UCSD-AML1 (cell line): ENCODE measurements around the gene ZNF444.
A peak's percentile ranks its signal among the peaks of the same experiment; 100 is the strongest.

Experiments used
- DNase-seq: peaks from one replicate; lab custom pipeline; 2025; ENCODE audit not compliant: unreplicated experiment; lab: John Stamatoyannopoulos, UW

ZNF444 gene

DNA sequence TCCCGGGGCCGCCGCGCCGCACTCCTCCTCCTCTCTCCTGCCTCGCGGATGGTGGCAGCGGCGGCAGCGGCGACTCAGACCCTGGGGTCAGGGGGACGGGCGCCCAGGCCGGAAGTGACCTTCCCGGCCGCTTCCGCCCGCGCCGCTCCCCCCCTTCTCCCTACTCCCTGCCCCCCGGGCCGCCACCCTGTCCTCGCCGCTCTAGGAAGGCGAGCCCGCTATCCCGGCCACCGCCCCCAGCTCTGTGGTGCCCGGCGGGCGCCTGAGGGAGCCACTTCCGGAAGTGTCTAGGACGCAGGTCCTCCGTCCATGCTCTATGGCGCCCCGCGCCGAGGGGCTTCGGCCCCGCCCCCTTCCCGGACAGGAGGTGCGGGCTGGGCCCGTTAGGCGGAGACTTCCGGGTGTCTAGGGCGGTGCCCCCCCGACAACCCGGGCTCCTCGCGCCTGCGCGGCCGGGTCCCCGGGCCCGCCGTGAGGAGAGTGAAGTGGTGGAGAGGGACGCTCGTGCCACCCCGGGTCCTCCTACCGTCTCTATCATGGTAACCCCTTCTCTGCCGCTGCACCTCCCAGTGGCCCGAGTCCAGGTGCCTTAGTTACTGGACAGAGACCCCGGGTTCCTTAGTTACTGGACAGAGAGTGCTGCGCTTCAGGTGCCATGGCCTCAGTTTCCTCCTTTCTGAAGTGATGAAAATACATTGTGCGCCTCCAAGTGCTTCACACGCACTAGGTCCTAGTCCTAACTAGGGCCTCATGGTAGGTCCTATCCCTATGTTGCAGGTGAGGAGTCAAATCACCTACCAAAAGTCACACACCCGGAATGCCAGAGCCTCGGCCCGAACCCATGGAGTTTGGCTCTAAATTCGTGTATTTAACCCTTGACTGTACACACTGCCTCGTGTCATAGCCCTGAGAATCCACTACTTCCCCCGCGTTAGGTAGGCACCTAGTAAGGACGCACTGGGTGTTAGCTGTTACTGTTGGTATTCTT is 19.6 kb upstream of the ZNF444 start, which contains the start of gene ZNF787:
ZNF787 (minus strand) TSS at position 116 of the 988 bp plus-strand sequence. CDS start 18,078 bp downstream, outside the sequence.
- DNase-seq = peak; percentile 99

DNA sequence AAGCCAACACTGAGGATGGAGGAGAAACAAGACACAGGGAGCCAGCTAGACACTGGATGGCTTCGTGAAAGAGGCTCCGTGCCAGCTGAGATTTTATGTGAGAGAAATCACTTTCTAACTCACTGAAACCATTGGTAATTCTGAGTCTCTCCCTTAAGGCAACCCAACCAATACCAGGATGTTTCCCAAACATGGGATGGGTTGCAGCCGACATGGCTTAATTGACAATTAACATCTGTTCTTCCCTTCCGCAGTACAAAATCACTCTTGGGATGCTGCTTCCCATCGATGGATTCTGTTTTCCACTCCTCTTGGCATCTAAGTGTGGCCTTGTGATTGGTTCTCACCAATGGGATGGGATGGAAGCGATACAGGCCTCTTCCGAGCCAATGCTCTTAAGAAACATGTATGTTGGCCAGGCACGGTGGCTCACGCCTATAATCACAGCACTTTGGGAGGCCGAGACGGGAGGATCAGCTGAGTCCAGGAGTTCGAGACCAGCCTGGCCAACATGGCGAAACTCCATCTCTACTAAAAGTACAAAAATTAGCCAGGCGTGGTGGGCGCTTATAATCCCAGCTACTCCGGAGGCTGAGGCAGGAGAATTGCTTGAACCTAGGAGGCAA is 17.7 kb upstream of the ZNF444 start:
- DNase-seq = no peak

DNA sequence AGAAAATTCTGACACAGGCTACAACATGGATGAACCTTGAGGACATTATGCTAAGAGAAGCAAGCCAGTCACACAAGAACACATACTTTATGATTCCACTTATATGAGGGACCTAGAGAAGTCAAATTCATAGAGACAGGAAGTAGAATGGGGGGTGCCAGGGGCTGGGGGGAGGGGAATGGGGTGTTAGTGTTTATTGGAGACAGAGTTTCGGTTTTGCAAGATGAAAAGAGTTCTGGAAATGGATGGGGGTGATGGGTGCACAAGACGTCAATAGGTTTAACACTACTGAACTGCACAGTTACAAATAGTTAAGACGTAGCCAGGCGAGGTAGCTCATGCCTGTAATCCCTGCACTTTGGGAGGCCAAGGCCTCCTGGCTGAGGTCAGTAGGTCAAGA is 16.5 kb upstream of the ZNF444 start:
- no peak for DNase-seq

DNA sequence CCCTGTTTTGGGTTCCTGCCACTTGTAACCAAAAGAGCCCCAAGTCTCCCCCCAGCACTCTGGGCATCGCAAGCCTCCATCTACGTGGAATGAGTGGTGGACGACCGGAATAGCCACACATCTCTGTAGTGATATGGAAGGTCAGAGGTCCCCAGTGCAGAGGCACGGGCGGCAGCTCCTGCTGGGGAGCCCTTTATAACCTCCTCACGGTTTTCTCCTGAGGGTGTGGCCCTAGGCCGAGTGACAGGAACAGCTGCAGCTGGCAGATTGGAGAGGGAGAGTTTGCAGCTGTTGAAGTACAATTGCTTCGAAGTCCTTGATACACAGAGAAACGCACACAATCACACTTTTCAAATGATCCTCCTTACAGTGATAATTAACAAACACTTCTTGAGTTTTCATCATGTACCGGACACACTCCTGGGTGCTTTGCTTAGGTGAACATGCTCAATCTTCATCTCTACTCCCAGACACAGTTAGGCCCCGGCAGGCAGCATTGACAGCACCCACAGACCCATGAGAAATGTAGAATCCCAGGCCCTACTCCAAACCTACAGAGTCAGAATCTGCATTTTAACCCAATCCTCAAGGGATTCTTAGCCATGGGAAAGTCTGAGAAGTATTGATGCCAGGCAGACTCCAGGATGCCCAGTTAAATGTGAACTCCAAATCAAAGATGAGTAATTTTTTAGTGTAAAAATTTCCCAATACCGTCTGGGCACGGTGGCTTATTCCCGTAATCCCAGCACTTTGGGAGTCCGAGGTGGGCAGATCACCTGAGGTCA is 15.1 kb upstream of the ZNF444 start:
- no peak for DNase-seq

DNA sequence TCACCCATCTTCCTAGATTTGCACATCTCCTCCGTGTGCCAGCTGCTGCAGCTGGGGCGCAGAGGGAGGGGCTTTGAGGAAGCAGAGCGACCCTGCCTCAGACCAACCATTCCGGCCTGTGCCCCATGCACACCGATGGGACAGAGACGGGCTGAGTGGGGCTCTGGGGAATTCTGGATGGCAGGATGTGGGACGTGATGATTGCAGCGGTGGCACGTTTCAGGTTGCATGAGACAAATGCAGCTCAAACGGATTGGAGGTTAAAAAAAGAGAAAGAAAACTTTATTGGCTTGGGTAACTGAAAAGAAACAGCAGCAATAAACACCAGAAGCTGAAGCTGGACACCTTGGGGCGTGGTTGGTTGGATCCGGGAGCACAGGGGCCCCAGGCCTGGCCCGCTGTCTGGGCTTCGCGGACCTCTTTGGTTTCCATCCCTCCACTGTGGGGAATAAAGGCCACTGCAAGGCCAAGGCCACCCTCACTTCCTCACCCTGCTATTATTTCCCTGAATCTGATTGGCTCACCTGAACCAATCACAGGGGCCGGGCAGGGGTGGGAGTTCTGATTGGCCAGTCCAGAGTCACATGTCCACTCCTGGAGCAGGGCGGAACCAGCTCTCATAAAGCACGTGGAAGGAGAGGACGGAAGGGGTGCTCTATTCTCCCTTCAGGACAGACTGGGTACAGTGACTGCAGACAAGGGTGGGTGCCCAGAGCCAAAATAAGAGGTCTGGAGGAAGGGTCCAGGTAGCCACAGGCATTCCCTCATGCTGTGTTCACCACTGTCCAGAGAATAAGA is 13.9 kb upstream of the ZNF444 start:
- no peak for DNase-seq

DNA sequence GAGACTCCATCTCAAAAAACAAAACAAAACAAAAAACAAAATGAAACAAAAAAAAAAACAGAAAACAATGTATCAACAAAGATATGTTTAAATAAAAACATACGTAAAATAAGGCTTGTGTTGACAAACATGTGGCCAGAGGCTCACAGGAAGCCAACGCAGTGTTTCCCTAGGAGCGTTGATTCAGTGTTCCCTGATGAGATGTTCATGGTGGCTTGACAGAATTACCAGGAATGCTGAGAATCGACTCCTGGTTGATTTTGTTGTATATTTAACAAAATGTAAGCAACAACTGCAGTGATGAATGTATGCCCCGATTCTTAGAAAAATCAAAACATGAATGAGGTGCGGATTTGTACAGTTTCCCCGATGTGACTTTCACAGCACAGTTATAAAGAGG is 11.1 kb upstream of the ZNF444 start:
- no peak for DNase-seq

DNA sequence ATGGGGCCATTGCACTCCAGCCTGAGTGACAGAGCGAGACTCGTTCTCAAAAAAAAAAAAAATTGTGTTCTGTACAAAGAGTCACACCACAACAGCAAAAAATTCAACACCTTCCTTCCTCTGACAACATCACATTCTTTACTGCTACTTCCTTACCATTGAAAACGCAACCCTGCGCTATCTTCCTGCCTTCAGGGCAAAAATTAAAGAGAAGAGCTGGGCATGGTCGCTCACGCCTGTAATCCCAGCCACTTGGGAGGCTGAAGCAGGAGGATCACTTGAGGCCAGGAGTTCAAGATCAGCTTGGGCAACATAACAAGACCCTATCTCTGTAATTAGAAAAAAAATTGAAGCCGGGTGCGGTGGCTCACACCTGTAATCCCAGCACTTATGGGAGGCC is 9.4 kb upstream of the ZNF444 start:
- no peak for DNase-seq

DNA sequence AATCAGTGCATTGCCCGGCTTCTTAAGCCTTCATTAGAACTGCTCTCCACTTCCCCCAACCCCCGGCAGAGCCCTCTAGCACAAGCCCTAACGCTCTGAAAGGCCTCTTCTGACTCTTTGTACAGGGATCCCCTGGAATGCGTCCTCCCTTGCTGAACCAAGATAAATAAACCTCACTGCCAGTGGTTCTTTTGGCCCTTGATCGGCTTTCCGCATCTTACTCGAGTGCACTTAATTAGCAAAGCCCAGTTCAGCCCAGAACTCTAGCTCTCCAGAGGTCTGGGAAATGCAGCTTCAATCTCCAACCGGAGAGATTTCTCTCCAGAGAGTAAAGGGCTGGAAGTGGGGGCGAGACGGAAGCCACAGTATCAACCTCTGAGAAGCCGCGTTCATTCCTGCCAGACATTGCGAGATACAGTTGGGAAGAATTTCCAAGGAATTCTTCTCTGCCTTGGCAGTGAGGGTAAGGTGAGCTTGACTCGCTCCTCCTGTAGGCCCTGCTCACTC is 8.7 kb upstream of the ZNF444 start:
- no peak for DNase-seq

DNA sequence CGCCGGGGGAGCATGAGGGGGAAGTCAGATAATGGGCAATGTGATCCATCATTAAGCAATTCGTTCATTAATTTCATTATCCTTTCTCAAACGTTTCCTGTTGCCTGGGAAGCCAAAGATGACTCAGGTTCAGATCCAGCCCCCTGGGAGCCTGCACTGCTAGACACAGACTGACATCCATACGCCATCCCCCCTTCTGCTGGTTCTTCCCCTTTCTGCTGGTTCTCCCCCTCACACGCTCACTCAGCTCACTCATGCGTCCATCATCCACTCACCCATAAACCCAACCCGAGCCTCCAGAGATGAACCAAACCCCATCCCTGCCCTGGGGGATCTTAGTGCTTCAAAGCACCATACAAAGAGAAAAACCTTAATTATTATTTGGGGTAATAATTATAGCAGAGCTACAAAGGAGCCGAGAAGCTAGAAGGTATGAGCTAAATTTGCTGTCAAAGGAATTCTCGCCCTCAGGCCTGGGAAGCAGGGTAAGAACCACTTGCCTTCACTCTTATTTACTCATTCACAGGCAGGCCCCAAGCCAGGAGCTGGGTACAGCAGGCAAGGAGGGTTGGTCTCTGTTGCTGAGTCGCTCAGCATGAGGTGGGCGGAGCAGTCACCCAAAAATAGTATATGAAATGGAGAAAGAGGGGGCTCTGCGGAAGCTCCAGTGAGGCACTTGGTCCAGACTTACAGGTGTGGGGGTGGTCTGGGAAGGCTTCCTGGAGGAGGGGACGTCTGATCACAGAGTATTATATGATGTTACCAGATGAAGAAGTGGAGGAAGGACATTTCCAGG is 7.0 kb upstream of the ZNF444 start:
- DNase-seq = peak; percentile 16

DNA sequence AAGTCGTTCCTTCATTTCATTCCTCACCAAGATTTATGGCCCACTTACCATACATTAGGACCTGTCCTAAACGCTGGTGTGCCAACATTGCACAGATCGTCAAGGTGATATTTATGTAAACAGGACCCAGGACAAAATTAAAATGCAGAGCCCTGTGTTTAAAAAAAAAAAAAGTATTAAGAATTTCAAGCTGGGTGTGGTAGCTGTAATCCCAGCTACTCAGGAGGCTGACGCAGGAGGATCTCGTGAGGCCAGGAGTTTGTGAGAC is 6.5 kb upstream of the ZNF444 start:
- no peak for DNase-seq

DNA sequence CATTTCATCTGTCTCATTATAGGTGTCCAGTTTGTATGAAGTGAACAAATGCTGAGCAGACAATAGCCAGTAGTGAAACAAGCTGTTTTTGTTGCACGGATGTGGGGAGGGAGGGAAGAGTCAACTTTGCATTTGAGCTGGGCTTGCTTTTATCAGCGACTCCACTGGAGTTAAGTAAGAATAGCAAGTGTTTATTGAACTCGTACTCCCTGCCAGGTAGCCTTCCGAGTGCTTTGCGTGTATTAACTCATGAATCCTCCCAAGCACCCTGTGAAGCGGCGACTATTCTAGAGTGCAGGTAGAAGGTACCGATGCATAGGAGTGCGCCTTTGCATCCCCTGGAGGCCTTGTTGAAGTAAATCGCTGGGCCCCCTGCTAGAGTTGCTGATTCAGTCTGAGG is 4.7 kb upstream of the ZNF444 start:
- no peak for DNase-seq

DNA sequence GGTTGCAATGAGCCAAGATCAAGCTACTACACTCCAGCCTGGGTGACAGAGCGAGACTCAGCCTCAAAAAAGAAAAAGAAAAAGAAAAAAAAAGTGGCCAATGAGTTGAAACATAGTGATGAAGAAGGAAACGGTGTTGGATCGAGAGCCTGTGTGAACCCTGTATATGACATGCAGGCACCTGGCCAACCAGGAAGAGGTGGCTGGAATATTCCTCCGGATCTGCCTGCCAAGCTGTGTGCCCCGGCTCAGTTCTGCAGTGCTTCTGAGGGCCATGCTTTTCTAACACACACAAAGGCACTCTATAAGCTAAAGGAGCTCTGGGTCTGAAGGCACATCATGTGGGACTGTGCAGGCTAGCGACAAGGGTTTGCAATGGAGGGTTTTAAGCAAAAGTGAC is 3.7 kb upstream of the ZNF444 start:
- no peak for DNase-seq

DNA sequence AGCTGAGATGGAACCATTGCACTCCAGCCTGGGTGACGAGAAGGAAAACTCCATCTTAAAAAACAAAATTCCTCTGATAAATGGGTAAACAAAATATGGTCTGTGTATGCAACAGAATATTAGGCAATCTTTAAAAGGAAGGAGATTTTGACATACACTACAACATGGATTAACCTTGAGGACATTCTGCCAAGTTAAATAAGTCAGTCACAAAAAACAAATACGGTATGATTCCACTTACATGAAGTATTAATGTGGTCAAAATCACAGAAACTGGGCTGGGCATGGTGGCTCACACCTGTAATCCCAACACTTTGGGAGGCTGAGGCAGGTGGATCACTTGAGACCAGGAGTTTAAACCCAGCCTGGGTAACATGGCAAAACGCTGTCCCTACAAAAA is 3.0 kb upstream of the ZNF444 start:
- DNase-seq = no peak

DNA sequence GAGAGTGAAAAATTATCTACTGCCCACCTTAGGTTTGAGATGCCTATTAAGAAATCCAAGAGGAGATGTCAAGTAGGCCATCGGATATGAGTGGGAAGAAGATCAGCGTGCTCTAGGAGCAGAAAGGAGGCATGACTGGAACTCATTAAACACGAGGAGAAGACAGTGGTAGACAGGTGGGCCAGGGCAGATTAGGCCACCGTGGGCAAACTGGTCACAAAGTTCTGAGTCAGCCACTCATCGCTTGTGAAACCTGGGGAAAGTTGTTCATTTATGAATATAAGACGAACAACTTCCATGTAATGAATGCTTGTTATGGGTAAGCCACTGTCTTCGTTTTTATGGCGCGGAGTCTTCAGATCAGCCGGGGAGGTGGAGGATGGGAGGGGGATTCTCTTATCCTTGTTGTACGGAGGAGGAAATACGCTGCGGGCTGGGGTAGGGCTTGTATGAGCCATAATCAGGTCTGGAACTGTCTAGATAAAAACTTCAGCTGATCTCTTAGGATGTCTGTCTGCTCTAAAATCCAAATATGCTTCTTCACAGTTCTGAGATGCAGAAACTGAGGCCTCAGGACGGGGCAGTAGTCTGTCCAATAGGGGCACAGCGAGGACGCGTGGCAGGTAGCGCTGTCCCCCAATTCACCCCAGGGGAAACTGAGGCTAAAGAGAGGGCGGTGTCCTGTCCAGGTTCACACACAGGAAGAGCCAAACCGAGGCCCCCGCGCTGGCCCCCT is 1.1 kb upstream of the ZNF444 start:
- no peak for DNase-seq

DNA sequence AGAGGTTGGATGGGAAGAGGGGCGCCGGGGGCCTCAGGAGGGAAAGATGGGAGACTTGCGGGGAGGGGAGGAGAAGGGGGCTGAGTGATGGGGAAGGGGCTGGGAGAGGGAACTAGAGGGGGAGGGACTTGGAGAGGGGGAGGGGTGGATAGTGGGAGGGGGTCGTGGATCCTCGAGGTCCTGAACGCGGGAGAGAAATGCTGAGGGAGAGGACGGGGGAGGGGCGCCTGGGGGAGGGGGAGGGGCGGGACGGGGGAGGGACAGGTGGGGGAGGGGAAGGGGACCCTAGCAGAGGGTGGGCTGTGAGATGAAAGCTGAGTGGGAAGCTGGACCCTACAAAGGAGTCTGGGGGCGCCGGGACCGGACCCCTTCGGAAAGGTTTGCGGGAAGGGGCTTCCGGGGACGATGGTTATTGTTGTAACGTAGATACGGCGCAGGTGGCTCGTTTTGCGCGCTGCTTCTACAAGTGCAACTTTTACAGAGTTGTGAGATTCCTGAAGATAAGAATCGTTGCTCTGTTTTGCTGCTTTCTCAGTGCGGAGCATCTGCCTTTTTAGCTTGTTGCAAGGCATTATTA is 418 bp downstream of the ZNF444 start:
- DNase-seq = no peak

DNA sequence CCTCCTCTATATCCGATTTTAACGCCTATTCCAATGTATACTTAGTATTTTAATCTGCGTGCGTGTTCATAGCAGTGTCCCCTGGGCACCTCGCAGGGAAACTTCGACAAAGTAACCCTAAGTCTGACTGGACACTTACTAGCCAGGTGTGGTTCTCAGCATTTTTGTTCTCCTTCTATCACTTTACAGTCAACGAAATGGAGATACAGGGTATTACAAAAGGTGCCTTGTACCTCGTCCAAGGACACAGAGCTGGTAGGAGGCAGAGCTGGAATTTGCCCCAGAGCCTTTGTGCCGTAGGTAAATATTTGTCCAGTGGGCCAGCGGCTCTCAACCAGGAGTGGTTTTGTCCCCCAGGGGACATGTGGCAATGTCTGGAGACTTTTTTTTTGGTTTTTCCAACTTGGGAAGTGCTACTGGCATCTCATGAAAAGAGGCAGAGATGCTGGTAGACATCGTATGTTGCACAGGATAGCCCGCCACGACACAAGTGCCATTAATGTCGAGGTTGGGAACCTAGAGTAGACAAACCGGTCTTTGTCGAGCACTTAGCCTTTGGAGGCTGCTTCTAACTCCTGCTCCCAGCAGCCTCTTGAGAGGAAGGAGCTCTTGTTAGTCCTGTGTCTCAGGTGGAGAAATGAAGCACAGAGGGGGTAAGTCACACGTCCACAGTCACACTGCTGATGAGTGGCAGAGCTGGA is 1.1 kb downstream of the ZNF444 start:
- no peak for DNase-seq

DNA sequence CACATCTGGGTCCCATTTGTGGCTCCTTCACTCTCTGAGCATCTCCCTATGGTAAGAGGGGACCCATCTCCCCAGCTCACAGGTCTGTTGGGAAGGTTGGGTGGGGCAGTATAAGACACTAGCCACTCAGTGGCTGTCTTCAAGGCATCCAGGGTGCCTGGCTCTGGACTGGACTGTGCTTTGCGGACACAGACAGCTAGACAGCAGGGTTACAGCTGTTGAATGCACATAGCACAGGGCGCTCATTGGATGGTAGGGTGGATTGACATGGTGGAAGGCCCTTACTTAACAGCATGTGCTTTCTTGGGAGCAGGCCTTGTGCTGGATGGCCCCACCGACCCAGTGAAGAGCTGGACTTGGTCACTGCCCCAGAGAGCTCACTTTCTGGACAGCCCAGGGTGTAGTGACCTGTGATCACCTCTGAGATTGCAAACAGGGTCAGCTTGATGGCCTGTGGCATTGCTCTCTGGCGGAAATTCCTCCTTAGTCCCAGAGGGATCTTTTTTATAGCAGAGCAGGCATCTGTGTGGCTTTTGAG is 1.9 kb downstream of the ZNF444 start:
- no peak for DNase-seq

DNA sequence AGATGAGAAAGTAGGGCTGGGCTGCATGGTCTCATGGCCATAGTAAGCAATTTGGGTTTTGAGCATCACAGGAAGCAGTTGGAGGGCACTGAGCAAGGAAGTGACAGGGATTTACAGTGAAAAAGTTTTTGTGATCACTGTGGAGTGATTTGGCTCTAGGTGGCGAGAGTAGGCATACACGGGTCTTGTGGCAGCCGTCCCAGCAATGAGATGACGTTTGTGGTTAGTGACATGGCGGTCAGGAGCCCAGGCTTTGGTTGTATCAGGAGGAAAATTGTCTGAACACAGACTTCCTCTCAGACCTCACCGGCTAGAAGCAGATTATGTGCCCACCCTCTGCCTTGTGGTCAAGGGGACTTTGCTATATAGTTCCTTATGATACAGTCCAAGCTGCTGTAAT is 3.3 kb downstream of the ZNF444 start:
- DNase-seq = peak; percentile 52
